Hepatocyte (in vitro differentiated cells): Measurements from ENCODE around the gene DOK5.

Experiments used
- EZH2 ChIP-seq: fragments of 200-600 bp; sonication (generic); IDR thresholded peaks from 2 replicates; pipeline ENCODE4 v1.6.1; 2016; ENCODE audit warnings: antibody characterized with exemption, mild to moderate bottlenecking, borderline replicate concordance
- TF ChIP-seq, protein P1 (sequence below): fragments of 200-600 bp; sonication (generic); IDR thresholded peaks from 2 replicates; pipeline ENCODE4 v1.5.1; 2016; ENCODE audit warnings: antibody characterized with exemption, mild to moderate bottlenecking; ENCODE audit not compliant: poor library complexity

GRCh38 chr20:54451171-54451570, 24.2 kb upstream of the DOK5 start:
- TF ChIP-seq EZH2, result no peak
- TF ChIP-seq, protein P1, sequence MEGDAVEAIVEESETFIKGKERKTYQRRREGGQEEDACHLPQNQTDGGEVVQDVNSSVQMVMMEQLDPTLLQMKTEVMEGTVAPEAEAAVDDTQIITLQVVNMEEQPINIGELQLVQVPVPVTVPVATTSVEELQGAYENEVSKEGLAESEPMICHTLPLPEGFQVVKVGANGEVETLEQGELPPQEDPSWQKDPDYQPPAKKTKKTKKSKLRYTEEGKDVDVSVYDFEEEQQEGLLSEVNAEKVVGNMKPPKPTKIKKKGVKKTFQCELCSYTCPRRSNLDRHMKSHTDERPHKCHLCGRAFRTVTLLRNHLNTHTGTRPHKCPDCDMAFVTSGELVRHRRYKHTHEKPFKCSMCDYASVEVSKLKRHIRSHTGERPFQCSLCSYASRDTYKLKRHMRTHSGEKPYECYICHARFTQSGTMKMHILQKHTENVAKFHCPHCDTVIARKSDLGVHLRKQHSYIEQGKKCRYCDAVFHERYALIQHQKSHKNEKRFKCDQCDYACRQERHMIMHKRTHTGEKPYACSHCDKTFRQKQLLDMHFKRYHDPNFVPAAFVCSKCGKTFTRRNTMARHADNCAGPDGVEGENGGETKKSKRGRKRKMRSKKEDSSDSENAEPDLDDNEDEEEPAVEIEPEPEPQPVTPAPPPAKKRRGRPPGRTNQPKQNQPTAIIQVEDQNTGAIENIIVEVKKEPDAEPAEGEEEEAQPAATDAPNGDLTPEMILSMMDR, result no peak
